Measurements from ENCODE around the gene BSN. TPM values are rescaled to one million over a fixed set of nuclear protein-coding genes. Genes with fewer than 3 reads are reported as not detected.

BSN gene
- total RNA-seq, 2 donors from 2014 or later, result 0.17 to 0.21 TPM

DNA sequence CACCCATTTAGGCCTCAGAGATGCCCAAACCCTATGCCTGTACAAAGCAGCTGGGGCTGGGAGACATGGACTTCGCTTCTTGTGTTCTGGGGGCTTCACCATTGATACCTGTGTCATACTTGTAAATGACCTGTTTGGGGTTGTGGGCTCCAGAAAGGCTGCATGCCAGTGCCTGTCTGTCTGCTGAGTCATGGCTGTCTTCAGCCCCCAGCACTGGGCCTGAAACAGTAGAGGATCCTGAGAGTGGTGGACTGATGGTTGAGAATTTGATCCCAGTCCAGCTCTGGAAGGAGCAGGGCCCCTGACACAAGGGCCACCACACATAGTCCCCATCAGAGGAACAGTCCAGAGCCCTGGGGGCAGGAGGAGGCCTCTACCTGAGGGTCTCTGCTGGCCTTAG, 95.3 kb downstream of the BSN start:
- intact Hi-C loops (cut with DNase I), result no loop called here
- Histone ChIP-seq H3K9ac (ENCODE audit: low read depth in 2 of 2, low read length in 2 of 2) (peak overlapping the region in 1 of 2 donors; percentile 12), H3K4me1 (no peaks in the 10 kb centered on the region), H3K4me3 (no peak overlapping the region), H3K36me3 (no peaks in the 10 kb centered on the region), H3K27me3 (no peaks in the 10 kb centered on the region), H3K9me3 (no peaks in the 10 kb centered on the region), H3K27ac (no peak overlapping the region)
- DNase-seq, result no peak
- TF ChIP-seq CTCF (IDR thresholded peaks at IDR 0.05), result no peak

- Histone ChIP-seq H3K27me3 (no peaks in the 10 kb centered on the region), H3K4me1 (no peaks in the 10 kb centered on the region), H3K36me3 (no peaks in the 10 kb centered on the region), H3K9ac (ENCODE audit: low read depth in 2 of 2, low read length in 2 of 2) (no peak overlapping the region), H3K9me3 (no peaks in the 10 kb centered on the region), H3K4me3 (no peak overlapping the region), H3K27ac (no peak overlapping the region)
- intact Hi-C loops (cut with DNase I), result no loop called here
- no peak for TF ChIP-seq CTCF (IDR thresholded peaks at IDR 0.05)
- no peak for DNase-seq
Observed at GRCh38 chr3:49650177-49650576, 95.9 kb downstream of the BSN start.

DNA sequence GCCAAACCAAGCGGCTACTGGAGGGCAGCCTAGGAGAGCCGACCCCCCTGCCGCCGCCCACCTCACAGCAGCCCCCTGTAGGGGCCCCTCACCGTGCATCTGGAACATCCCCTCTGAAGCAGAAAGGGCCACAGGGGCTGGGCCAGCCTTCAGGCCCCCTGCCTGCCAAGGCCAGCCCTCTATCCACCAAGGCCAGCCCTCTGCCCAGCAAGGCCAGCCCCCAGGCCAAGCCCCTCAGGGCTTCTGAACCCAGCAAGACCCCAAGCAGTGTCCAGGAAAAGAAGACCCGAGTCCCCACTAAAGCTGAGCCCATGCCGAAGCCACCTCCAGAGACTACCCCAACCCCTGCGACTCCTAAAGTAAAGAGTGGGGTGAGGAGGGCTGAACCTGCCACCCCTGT, 96.4 kb downstream of the BSN start:
- DNase-seq, result no peak
- intact Hi-C loops (cut with DNase I), result no loop called here
- no peaks in the 10 kb centered on the region for H3K27me3 ChIP-seq
- no peak overlapping the region for H3K27ac ChIP-seq
- no peaks in the 10 kb centered on the region for H3K4me1 ChIP-seq
- no peaks in the 10 kb centered on the region for H3K9me3 ChIP-seq
- H3K4me3 ChIP-seq, result no peak overlapping the region
- no peak for TF ChIP-seq CTCF (IDR thresholded peaks at IDR 0.05)
- H3K9ac ChIP-seq (ENCODE audit: low read depth in 2 of 2, low read length in 2 of 2), result no peak overlapping the region
- no peaks in the 10 kb centered on the region for H3K36me3 ChIP-seq

- Histone ChIP-seq H3K4me3 (no peak overlapping the region), H3K9me3 (no peaks in the 10 kb centered on the region), H3K27ac (no peak overlapping the region), H3K36me3 (no peaks in the 10 kb centered on the region), H3K9ac (ENCODE audit: low read depth in 2 of 2, low read length in 2 of 2) (no peak overlapping the region), H3K27me3 (no peaks in the 10 kb centered on the region), H3K4me1 (no peaks in the 10 kb centered on the region)
- no peak for TF ChIP-seq CTCF (IDR thresholded peaks at IDR 0.05)
- no peak for DNase-seq
- intact Hi-C loops (cut with DNase I), result no loop called here
Observed at GRCh38 chr3:49652218-49652902, 98.1 kb downstream of the BSN start.

GRCh38 chr3:49652903-49653415, 98.7 kb downstream of the BSN start:
- no peak overlapping the region for H3K27ac ChIP-seq
- H3K27me3 ChIP-seq, result no peaks in the 10 kb centered on the region
- H3K9me3 ChIP-seq, result no peaks in the 10 kb centered on the region
- no peaks in the 10 kb centered on the region for H3K36me3 ChIP-seq
- TF ChIP-seq CTCF (IDR thresholded peaks at IDR 0.05), result no peak
- DNase-seq, result no peak
- no peaks in the 10 kb centered on the region for H3K4me1 ChIP-seq
- no peak overlapping the region for H3K9ac ChIP-seq (ENCODE audit: low read depth in 2 of 2, low read length in 2 of 2)
- intact Hi-C loops (cut with DNase I), result no loop called here
- H3K4me3 ChIP-seq, result no peak overlapping the region

All from colonic mucosa (tissue), 4 donors.